ENCODE data around the gene BCL2L14. TPM values are rescaled to one million over a fixed set of nuclear protein-coding genes. Genes with fewer than 3 reads are reported as not detected.

Gene BCL2L14
- total RNA-seq, 1 experiment from 2014 or later = 0.90 TPM

GRCh38 chr12:12034344-12034743, 36.4 kb upstream of the BCL2L14 start:
- no peak overlapping the region for H3K27ac Mint-ChIP-seq
- POLR2A ChIA-PET = no interaction called here
- H3K36me3 Mint-ChIP-seq = 0 out of 2 replicates have a peak, but pooled peaks cover 8% of the 10 kb centered on the region
- no peaks in the 10 kb centered on the region; the same call in 1 of the 2 replicates for H3K27me3 Mint-ChIP-seq (ENCODE audit: low read depth)
- peaks cover 14% of the 10 kb centered on the region for H3K9me3 Mint-ChIP-seq
- ATAC-seq (no peak), DNase-seq (ENCODE audit: low spot score) (no peak)
- no peak overlapping the region for H3K4me3 Mint-ChIP-seq
- CTCF ChIA-PET = interaction anchor here (1.8 to 3.5 kb wide), 3 partner anchors 16 to 303 kb away, joined by 8 to 40 read pairs (median 11); no protein-coding TSS in a partner anchor
- TF ChIP-seq ZSCAN18 (CRISPR knock-in tag; IDR thresholded peaks at IDR 0.05) (no peak), IRF1 (CRISPR knock-in tag; IDR thresholded peaks at IDR 0.05) (no peak), HMGA2 (CRISPR knock-in tag; IDR thresholded peaks at IDR 0.05) (no peak), RORB (CRISPR knock-in tag; IDR thresholded peaks at IDR 0.05) (no peak), CBFB (CRISPR knock-in tag; IDR thresholded peaks at IDR 0.05; ENCODE audit: low read depth) (no peak), TP53 (CRISPR knock-in tag; IDR thresholded peaks at IDR 0.05) (no peak), NFATC4 (CRISPR knock-in tag; IDR thresholded peaks at IDR 0.05) (no peak), ZBTB21 (CRISPR knock-in tag; IDR thresholded peaks at IDR 0.05; ENCODE audit: borderline replicate concordance) (no peak), NR1H2 (CRISPR knock-in tag; IDR thresholded peaks at IDR 0.05) (no peak), ATF1 (CRISPR knock-in tag; IDR thresholded peaks at IDR 0.05) (no peak), TEAD4 (CRISPR knock-in tag; IDR thresholded peaks at IDR 0.05) (no peak), SP1 (CRISPR knock-in tag; conservative IDR thresholded peaks at IDR 0.05) (no peak), ZNF671 (CRISPR knock-in tag; IDR thresholded peaks at IDR 0.05) (no peak)
- TF ChIP-seq, protein P1, sequence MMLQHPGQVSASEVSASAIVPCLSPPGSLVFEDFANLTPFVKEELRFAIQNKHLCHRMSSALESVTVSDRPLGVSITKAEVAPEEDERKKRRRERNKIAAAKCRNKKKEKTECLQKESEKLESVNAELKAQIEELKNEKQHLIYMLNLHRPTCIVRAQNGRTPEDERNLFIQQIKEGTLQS (CRISPR knock-in tag; conservative IDR thresholded peaks at IDR 0.05) = no peak
- TF ChIP-seq, protein P2, sequence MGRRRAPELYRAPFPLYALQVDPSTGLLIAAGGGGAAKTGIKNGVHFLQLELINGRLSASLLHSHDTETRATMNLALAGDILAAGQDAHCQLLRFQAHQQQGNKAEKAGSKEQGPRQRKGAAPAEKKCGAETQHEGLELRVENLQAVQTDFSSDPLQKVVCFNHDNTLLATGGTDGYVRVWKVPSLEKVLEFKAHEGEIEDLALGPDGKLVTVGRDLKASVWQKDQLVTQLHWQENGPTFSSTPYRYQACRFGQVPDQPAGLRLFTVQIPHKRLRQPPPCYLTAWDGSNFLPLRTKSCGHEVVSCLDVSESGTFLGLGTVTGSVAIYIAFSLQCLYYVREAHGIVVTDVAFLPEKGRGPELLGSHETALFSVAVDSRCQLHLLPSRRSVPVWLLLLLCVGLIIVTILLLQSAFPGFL (CRISPR knock-in tag; IDR thresholded peaks at IDR 0.05; ENCODE audit: borderline replicate concordance) = no peak
- TF ChIP-seq, protein P3, sequence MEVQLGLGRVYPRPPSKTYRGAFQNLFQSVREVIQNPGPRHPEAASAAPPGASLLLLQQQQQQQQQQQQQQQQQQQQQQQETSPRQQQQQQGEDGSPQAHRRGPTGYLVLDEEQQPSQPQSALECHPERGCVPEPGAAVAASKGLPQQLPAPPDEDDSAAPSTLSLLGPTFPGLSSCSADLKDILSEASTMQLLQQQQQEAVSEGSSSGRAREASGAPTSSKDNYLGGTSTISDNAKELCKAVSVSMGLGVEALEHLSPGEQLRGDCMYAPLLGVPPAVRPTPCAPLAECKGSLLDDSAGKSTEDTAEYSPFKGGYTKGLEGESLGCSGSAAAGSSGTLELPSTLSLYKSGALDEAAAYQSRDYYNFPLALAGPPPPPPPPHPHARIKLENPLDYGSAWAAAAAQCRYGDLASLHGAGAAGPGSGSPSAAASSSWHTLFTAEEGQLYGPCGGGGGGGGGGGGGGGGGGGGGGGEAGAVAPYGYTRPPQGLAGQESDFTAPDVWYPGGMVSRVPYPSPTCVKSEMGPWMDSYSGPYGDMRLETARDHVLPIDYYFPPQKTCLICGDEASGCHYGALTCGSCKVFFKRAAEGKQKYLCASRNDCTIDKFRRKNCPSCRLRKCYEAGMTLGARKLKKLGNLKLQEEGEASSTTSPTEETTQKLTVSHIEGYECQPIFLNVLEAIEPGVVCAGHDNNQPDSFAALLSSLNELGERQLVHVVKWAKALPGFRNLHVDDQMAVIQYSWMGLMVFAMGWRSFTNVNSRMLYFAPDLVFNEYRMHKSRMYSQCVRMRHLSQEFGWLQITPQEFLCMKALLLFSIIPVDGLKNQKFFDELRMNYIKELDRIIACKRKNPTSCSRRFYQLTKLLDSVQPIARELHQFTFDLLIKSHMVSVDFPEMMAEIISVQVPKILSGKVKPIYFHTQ (CRISPR knock-in tag; IDR thresholded peaks at IDR 0.05) = no peak
- TF ChIP-seq, protein P4, sequence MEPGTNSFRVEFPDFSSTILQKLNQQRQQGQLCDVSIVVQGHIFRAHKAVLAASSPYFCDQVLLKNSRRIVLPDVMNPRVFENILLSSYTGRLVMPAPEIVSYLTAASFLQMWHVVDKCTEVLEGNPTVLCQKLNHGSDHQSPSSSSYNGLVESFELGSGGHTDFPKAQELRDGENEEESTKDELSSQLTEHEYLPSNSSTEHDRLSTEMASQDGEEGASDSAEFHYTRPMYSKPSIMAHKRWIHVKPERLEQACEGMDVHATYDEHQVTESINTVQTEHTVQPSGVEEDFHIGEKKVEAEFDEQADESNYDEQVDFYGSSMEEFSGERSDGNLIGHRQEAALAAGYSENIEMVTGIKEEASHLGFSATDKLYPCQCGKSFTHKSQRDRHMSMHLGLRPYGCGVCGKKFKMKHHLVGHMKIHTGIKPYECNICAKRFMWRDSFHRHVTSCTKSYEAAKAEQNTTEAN (CRISPR knock-in tag; IDR thresholded peaks at IDR 0.05) = no peak
- TF ChIP-seq, protein P5, sequence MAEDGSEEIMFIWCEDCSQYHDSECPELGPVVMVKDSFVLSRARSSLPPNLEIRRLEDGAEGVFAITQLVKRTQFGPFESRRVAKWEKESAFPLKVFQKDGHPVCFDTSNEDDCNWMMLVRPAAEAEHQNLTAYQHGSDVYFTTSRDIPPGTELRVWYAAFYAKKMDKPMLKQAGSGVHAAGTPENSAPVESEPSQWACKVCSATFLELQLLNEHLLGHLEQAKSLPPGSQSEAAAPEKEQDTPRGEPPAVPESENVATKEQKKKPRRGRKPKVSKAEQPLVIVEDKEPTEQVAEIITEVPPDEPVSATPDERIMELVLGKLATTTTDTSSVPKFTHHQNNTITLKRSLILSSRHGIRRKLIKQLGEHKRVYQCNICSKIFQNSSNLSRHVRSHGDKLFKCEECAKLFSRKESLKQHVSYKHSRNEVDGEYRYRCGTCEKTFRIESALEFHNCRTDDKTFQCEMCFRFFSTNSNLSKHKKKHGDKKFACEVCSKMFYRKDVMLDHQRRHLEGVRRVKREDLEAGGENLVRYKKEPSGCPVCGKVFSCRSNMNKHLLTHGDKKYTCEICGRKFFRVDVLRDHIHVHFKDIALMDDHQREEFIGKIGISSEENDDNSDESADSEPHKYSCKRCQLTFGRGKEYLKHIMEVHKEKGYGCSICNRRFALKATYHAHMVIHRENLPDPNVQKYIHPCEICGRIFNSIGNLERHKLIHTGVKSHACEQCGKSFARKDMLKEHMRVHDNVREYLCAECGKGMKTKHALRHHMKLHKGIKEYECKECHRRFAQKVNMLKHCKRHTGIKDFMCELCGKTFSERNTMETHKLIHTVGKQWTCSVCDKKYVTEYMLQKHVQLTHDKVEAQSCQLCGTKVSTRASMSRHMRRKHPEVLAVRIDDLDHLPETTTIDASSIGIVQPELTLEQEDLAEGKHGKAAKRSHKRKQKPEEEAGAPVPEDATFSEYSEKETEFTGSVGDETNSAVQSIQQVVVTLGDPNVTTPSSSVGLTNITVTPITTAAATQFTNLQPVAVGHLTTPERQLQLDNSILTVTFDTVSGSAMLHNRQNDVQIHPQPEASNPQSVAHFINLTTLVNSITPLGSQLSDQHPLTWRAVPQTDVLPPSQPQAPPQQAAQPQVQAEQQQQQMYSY (CRISPR knock-in tag; IDR thresholded peaks at IDR 0.05) = no peak
- H3K4me1 Mint-ChIP-seq = peaks cover 11% of the 10 kb centered on the region

Data from WTC11 (cell line).